ENCODE data around the gene RTEL1.
"Not testable (repeated sequence)": the region's sequence is repeated elsewhere in the genome, so short reads cannot be mapped to it uniquely, and the experiment has no call there.

Gene RTEL1

GRCh38 chr20:63627751-63628245 is 30.3 kb upstream of the RTEL1 start (continued):
- TF ChIP-seq GLIS3 (CRISPR knock-in tag; IDR thresholded peaks at IDR 0.05), result no peak
- TF ChIP-seq ZC3H10 (CRISPR knock-in tag; IDR thresholded peaks at IDR 0.05), result no peak

- ATAC-seq, result peak; percentile 88
- TF ChIP-seq ISL1 (CRISPR knock-in tag; IDR thresholded peaks at IDR 0.05) (no peak), ZNF565 (CRISPR knock-in tag; conservative IDR thresholded peaks at IDR 0.05; ENCODE audit: low read depth) (no peak), CSDC2 (CRISPR knock-in tag; IDR thresholded peaks at IDR 0.05) (no peak), CREB5 (CRISPR knock-in tag; IDR thresholded peaks at IDR 0.05; ENCODE audit: low read depth) (no peak), ZNF70 (CRISPR knock-in tag; IDR thresholded peaks at IDR 0.05) (no peak), GLIS3 (CRISPR knock-in tag; IDR thresholded peaks at IDR 0.05) (no peak), TOX (CRISPR knock-in tag; IDR thresholded peaks at IDR 0.05; ENCODE audit: borderline replicate concordance) (no peak), PPARA (CRISPR knock-in tag; IDR thresholded peaks at IDR 0.05; ENCODE audit: borderline replicate concordance) (no peak), RARB (CRISPR knock-in tag; IDR thresholded peaks at IDR 0.05) (no peak), TSHZ2 (CRISPR knock-in tag; IDR thresholded peaks at IDR 0.05) (no peak), ARNTL (CRISPR knock-in tag; IDR thresholded peaks at IDR 0.05; ENCODE audit: borderline replicate concordance, low read depth) (no peak)
- TF ChIP-seq, protein P1, sequence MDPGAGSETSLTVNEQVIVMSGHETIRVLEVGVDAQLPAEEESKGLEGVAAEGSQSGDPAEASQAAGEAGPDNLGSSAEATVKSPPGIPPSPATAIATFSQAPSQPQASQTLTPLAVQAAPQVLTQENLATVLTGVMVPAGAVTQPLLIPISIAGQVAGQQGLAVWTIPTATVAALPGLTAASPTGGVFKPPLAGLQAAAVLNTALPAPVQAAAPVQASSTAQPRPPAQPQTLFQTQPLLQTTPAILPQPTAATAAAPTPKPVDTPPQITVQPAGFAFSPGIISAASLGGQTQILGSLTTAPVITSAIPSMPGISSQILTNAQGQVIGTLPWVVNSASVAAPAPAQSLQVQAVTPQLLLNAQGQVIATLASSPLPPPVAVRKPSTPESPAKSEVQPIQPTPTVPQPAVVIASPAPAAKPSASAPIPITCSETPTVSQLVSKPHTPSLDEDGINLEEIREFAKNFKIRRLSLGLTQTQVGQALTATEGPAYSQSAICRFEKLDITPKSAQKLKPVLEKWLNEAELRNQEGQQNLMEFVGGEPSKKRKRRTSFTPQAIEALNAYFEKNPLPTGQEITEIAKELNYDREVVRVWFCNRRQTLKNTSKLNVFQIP (CRISPR knock-in tag; IDR thresholded peaks at IDR 0.05; ENCODE audit: borderline replicate concordance, low read depth), result no peak
These were observed 29.7 kb upstream of the RTEL1 start for GRCh38 chr20:63628246-63628975.

DNA sequence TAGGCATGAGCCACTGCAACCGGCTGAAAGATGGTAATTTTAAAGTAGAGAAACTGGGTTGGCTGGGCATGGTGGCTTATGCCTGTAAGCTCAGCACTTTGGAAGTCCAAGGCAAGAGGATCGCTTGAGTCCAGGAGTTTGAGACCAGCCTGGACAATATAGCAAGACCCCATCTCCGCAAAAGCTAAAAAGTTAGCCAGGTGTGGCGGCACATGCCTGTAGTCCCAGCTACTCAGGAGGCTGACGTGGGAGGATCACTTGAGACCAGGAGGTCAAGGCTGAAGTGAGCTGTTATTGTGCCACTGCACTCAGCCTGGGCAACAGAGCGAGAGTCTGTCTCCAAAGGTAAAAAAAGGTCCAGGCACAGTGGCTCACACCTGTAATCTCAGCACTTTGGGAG is 27.2 kb upstream of the RTEL1 start:
- not testable (repeated sequence) for ATAC-seq

GRCh38 chr20:63631426-63631825 is 26.7 kb upstream of the RTEL1 start:
- ATAC-seq, result not testable (repeated sequence)

GRCh38 chr20:63633732-63634131 is 24.4 kb upstream of the RTEL1 start:
- no peak for ATAC-seq
- TF ChIP-seq ZFP3 (CRISPR knock-in tag; IDR thresholded peaks at IDR 0.05), result no peak
- no peak for TF ChIP-seq ZC3H10 (CRISPR knock-in tag; IDR thresholded peaks at IDR 0.05)
- TF ChIP-seq, protein P1 (CRISPR knock-in tag; IDR thresholded peaks at IDR 0.05; ENCODE audit: borderline replicate concordance, low read depth), result no peak
- TF ChIP-seq TSHZ2 (CRISPR knock-in tag; IDR thresholded peaks at IDR 0.05), result no peak
- TF ChIP-seq PPARA (CRISPR knock-in tag; IDR thresholded peaks at IDR 0.05; ENCODE audit: borderline replicate concordance), result no peak
- TF ChIP-seq, protein P2, sequence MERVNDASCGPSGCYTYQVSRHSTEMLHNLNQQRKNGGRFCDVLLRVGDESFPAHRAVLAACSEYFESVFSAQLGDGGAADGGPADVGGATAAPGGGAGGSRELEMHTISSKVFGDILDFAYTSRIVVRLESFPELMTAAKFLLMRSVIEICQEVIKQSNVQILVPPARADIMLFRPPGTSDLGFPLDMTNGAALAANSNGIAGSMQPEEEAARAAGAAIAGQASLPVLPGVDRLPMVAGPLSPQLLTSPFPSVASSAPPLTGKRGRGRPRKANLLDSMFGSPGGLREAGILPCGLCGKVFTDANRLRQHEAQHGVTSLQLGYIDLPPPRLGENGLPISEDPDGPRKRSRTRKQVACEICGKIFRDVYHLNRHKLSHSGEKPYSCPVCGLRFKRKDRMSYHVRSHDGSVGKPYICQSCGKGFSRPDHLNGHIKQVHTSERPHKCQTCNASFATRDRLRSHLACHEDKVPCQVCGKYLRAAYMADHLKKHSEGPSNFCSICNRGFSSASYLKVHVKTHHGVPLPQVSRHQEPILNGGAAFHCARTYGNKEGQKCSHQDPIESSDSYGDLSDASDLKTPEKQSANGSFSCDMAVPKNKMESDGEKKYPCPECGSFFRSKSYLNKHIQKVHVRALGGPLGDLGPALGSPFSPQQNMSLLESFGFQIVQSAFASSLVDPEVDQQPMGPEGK (CRISPR knock-in tag; IDR thresholded peaks at IDR 0.05; ENCODE audit: borderline replicate concordance), result no peak
- no peak for TF ChIP-seq ZNF565 (CRISPR knock-in tag; conservative IDR thresholded peaks at IDR 0.05; ENCODE audit: low read depth)
- TF ChIP-seq CSRNP3 (CRISPR knock-in tag; IDR thresholded peaks at IDR 0.05), result no peak
- TF ChIP-seq ESRRG (CRISPR knock-in tag; IDR thresholded peaks at IDR 0.05), result no peak
- no peak for TF ChIP-seq TCF4 (CRISPR knock-in tag; IDR thresholded peaks at IDR 0.05; ENCODE audit: borderline replicate concordance)
- TF ChIP-seq GLIS3 (CRISPR knock-in tag; IDR thresholded peaks at IDR 0.05), result no peak
- no peak for TF ChIP-seq BACH2 (CRISPR knock-in tag; IDR thresholded peaks at IDR 0.05; ENCODE audit: borderline replicate concordance)
- no peak for TF ChIP-seq ZNF70 (CRISPR knock-in tag; IDR thresholded peaks at IDR 0.05)

All from SK-N-SH treated with all-trans-retinoic acid at 6 μM for 48 hours (cell line).